Activated CD8-positive, alpha-beta memory T cell treated with anti-CD3 and anti-CD28 coated beads for 48 hours (primary cell): ENCODE results near the gene SLC12A4.

Source experiments
- DNase-seq, 3 experiments: peaks; one replicate each; pipeline ENCODE4 v3.0.0-alpha.2; 2020; ENCODE audit warnings: low read depth in 2 of 3, low spot score in 2 of 3

Gene SLC12A4

GRCh38 chr16:67902831-67903230, 65.6 kb downstream of the SLC12A4 start:
- DNase-seq, result no peak

GRCh38 chr16:67901734-67902133, 66.7 kb downstream of the SLC12A4 start:
- no peak for DNase-seq

- no peak for DNase-seq
These were observed 71.2 kb downstream of the SLC12A4 start for GRCh38 chr16:67897231-67897630.

- no peak for DNase-seq
These were observed 74.6 kb downstream of the SLC12A4 start for GRCh38 chr16:67893743-67894399.
